T-helper 2 cell treated with Interferon-gamma antibody and Interleukin-4, amounts not matched to agents 100 ng/mL and 5 ng/mL, for 36 hours (primary cell): ENCODE results near the gene FAM3B. TPM values are rescaled to one million over a fixed set of nuclear protein-coding genes. Genes with fewer than 3 reads are reported as not detected.

Experiments
- intact Hi-C: fragments of 100-400 bp; cut with micrococcal nuclease; formaldehyde crosslinking; loops from one replicate; pipeline ENCODE4 v1.15.1; 2023
- total RNA-seq: library from RNA; stranded (reverse); gene quantifications from 2 replicates; pipeline ENCODE4 v1.2.3, GENCODE V29; 2022

Gene FAM3B
- total RNA-seq, 1 donor from 2014 or later, result not detected

- intact Hi-C loops, result no loop called here
Measured at GRCh38 chr21:41349619-41350390, 33.2 kb downstream of the FAM3B start.

- intact Hi-C loops, result no loop called here
Measured at GRCh38 chr21:41350436-41351155, 34.0 kb downstream of the FAM3B start.

DNA sequence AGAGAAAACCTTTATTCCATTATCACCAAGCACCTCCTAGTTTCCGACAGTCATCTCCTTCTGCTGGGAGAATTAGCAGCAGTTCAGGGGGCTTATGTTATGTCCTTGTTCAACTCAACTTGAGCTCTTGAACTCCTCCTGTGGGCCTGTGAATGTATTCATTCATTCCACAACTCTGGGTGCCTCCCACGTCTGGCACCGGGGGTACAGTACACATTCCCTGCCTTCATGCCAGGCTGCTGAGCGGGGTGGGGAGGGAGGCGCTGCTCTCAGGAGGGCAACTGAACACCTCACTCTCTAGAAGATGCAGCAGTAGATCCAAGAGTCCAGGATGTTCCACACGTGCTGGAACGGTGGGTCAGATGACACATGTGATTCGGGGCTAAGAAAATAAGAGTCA is 40.9 kb downstream of the FAM3B start:
- intact Hi-C loops, result no loop called here

DNA sequence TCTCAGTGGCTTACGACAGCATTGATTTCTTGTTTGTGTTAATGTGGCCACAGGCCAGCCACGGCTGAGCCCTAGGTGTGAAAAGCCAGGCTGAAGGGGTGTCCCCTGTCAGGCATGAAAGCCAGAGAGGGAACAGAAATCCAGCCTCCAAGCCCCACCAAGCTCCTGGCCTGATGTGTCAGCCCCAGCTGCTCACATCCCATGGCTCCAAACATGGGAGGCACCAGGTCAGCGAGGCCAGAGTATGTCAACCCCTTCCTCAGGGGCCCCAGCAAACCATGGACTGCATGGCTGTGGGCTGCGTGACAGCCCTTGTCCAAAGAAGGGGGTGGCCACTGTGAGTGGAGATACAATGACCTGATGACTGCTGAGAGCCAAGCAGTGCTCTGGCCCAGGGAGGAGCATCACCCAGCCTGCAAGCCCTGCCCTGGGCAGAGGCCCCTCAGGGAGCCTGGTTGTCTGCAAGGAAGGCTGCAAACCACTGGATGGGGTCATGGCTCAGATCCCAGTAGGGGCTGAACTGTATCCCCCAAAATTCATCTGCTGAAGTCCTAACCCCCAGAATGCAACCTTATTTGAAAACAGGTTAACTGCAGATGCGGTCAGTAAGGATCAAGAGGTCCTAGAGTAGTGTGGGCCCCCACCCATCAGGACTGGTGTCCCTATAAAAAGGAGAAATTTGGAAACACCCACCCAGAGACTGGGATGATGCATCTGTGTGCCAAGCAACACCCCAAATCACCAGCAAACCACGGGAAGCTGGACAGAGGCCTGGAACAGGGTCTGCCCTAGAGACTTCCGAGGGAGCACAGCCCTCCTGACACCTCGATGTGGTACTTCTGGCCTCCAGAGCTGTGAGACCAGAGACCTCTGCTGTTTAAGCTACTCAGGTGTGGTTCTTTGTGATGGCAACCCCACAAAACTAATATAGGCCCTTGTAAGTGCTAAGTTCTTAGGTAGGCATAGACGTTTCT is 41.9 kb downstream of the FAM3B start:
- intact Hi-C loops, result no loop called here

DNA sequence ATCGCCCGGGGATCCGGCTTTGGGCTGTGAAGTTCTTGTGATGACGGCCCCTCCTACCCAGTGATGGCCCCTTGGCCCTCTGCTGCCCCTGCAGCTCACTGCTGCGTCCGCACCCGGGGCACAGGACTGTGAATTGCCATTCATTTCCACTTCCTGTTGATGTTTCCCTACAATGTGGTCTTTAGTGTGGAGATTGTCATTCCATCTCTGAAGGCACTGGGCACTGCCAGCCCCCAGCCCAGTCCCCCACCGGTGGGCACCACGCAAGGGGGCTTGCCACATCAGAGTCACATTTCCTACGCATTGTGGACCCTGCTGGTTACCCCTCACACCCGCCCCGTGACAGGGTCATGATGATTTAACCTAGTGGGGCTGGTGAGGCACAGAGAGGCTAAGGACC is 42.7 kb downstream of the FAM3B start:
- intact Hi-C loops, result no loop called here

DNA sequence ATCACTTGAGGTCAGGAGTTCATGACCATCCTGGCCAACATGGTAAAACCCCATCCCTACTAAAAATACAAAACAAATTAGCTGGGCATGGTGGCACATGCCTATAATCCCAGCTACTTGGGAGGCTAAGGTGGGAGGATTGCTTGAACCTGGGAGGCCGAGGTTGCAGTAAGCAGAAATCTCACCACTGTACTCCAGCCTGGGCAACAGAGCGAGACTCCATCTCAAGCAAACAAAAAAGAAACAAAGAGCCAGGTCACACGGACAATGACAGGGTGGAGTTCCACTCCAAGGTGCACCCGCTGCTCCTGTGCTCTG is 43.1 kb downstream of the FAM3B start:
- intact Hi-C loops, result loop anchor here (5.0 to 10.0 kb wide), 5 partner anchors 77 to 875 kb away; partner anchors contain the start of gene ZBTB21

GRCh38 chr21:41360072-41360821 is 43.6 kb downstream of the FAM3B start:
- intact Hi-C loops, result loop anchor here (5.0 to 10.0 kb wide), 5 partner anchors 78 to 875 kb away; partner anchors contain the start of gene ZBTB21

GRCh38 chr21:41361053-41361785 is 44.6 kb downstream of the FAM3B start:
- intact Hi-C loops, result loop anchor here (5.0 to 10.0 kb wide), 5 partner anchors 79 to 874 kb away; partner anchors contain the start of gene ZBTB21

DNA sequence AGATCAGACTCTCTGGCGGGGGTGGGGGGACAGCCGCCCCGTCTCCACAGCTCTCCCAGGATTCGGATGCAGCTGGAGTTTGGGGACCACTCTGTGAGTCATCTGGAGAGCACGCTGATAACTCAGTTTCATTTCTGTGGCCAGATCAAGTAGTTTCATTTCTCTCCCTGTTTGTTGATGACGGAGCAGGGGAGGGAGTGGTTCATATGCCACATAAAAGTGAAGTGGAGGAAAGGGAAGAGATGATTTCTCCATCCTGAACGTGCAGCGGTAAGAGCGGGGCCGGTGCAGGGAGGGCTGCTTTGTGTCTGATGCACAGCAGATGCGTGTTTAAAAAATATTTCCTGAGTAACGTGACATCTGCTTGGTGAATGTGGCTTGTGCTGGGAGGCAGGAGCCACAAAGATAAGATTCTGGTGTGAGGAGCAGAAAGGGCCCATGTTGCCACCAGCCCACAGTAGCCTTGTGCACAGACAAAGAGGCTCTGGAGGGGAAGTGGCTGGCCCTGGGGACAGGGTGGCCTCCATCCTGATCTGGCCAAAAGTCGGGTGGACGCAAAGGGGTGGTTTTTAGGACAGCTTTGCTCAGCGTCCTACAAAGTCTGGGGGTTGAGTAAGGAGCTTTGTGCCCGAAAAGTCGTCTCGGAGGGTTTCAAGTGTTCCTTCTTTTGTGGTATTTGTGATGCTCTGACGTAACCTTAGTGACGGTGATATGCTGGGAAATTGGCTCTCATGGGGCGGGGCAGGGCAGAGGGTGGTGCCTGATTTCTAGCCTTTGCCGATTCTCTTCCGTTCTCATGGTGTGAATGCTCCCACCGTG is 45.4 kb downstream of the FAM3B start, which contains the start of gene MX2:
TSS of gene MX2 (plus strand) at position 242 of the 819 bp plus-strand sequence. CDS start 14,880 bp downstream, outside the sequence.
- intact Hi-C loops, result loop anchor here (1.0 to 10.0 kb wide), 7 partner anchors 8 to 873 kb away; partner anchors contain the start of genes MX1 and ZBTB21

GRCh38 chr21:41362605-41363369 is 46.2 kb downstream of the FAM3B start:
- intact Hi-C loops, result loop anchor here (1.0 to 10.0 kb wide), 7 partner anchors 8 to 872 kb away; partner anchors contain the start of genes MX1 and ZBTB21

DNA sequence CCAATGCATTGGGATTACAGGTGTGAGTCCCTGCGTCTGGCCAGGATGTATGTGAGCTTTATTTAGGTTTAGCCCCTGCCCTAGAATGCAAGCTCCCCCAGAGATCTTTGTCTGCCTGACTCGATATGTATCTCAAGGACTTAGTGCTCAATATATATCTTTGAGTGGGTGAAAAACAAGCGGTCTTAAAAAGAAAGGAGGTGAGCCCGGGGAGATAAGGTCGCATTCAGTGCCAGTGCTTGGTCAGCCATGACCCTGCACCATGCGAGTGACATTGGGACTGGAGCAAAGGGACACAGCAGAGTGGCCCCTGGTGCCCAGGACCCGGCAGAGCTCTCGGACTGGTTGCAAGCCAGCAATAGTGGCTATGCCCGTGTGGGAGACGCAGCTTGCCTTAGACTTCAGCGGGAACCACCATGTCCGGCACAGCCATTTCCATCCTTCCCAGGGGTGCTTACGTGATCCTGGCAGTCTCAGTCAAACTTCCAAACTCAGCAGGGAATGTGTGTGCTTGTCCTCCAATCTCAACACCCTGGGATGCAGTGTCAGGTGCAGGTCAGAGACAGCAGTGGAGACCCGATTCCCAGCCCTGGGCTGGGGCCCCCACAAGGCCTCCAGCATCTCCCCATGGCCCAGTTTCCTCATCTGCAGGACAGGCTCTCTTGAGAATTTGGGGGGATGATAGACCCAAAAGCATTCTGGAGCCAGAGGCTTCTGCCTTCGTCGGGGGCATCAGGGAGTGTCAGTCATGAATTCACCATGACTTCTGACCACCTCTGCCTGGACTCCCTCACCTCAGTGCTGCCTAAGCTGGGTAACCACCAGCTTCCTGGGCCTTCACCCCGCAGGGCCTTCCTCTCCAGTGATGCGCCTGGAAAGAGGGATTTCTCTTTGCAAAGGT is 47.0 kb downstream of the FAM3B start:
- intact Hi-C loops, result loop anchor here (5.0 to 10.0 kb wide), 5 partner anchors 81 to 871 kb away; partner anchors contain the start of gene ZBTB21

DNA sequence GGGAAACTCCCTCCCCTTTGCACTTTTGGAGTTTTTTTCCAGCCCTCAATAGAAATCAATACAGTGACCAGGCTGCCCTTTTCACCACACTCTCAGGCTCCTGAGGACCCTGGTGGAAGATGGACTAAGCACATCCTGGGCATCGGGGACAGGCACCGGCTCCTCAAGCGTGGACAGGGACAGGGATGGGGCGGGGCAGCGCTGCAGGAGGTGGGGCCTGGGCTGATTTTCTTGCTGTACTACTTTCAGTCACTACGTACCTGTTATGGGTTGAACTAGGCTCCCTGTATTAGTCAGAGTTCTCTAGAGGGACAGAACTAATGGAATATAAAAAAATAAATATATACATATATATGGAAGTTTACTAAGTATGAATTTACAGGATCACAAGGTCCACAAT is 47.7 kb downstream of the FAM3B start:
- intact Hi-C loops, result loop anchor here (5.0 to 10.0 kb wide), 5 partner anchors 82 to 870 kb away; partner anchors contain the start of gene ZBTB21

DNA sequence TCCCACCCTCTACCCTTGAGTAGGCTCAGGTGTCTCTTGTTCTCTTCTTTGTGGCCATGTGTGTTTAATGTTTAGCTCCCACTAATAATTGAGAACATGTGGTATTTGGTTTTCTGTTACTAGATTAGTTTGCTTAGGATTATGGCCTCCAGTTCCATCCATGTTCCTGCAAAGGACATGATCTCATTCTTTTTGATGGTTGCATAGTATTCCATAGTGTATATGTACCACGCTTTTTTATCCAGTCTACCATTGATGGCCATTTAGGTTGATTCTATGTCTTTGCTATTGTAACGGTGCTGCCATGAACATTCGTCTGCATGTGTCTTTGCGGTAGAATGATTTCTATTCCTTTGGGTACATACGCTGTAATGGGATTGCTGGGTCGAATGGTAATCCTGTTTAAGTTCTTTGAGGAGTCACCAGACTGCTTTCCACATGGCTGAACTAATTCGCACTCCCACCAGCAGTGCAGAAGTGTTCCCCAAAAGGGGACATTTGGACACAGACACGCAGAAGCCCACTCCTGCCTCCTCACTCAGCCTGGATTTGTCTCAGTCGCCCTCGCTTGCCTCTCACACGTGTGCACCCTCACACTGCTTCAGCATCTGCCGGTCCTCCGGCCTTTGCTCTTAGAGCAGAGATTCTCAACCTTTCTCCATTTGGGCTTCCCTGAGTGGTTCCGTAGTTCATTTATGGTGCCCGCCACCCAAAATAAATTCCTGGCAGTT is 48.9 kb downstream of the FAM3B start:
- intact Hi-C loops, result loop anchor here (10.0 kb wide), 1 partner anchor 869 kb away; no protein-coding TSS in a partner anchor

DNA sequence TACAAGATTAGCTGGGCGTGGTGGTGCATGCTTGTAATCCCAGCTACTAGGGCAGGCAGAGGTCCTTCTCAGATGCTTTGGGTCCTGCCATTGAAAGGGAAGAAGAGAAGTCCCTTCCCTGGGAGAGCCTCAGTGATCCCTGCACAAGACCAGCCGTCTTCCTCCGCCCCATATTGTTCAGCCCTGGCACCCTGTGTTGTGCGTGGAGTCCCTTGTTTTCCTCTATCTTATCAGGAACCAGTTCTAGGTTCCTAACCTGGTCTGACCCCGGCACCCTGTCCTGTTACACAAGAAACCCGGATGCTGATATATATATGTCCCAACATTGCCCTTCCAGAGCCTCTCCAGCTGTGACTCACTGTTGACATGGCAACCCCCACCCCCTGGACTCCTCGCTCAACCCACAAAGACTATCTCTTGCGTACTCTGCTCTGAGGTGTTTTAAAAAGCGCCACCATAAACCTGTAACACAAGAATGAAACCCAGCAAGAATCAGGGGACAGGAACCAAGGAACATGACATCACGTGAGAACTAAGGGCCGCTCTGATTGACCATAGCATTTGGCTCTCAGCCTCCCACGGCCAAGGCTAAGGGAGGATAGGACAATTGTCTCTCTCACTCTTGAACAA is 50.0 kb downstream of the FAM3B start:
- intact Hi-C loops, result loop anchor here (10.0 kb wide), 1 partner anchor 868 kb away; no protein-coding TSS in a partner anchor

GRCh38 chr21:41367301-41367944 is 50.8 kb downstream of the FAM3B start:
- intact Hi-C loops, result loop anchor here (10.0 kb wide), 1 partner anchor 867 kb away; no protein-coding TSS in a partner anchor
